ENCODE data around the gene SEC14L2.
A peak's percentile ranks its signal among the peaks of the same experiment; 100 is the strongest.

DNA sequence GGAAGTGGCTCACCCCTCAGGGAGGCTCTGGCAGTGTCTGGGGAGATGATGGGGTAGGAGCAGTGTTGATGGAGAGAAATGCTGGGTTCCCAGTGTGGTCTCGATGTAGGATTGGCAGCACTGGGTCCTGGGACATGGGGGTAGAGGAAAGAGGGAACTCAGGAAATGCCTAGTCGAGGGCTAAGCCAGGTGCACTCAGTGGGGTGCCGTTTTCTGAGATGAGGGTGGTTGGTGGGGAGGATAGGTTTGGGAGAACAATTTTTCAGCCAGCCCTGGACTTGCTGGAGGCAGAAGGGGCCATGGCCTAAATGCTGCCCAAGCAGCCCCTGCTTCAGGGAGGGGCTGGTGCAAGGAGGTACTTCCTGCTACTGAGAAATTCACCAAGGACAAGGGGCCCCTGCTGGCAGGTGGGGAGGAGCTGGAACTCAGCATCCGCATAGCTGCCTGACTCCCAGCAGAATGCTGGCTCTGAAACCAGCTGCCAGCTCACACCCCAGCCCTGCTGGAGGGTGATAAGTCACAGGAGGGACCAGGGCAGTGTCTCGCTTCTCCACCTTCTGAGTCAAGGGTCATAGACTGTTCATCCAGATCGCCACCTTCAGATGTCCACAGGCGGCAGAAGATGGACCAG, 34.1 kb upstream of the SEC14L2 start:
- TF ChIP-seq KDM1A (IDR thresholded peaks at IDR 0.05; ENCODE audit: borderline replicate concordance, low read length), result no peak
- no peak for TF ChIP-seq TAF1 (IDR thresholded peaks at IDR 0.05; ENCODE audit: low read depth, low read length)
- no peak for TF ChIP-seq SUZ12 (IDR thresholded peaks at IDR 0.05; ENCODE audit: low read length)
- no peak for TF ChIP-seq NRF1 (IDR thresholded peaks at IDR 0.05; ENCODE audit: low read depth, low read length)
- no peak for TF ChIP-seq ZNF274 (IDR thresholded peaks at IDR 0.05; ENCODE audit: borderline replicate concordance, extremely low read depth, low read length)
- TF ChIP-seq, protein P1, sequence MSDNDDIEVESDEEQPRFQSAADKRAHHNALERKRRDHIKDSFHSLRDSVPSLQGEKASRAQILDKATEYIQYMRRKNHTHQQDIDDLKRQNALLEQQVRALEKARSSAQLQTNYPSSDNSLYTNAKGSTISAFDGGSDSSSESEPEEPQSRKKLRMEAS (IDR thresholded peaks at IDR 0.05), result no peak
- TF ChIP-seq, protein P2, sequence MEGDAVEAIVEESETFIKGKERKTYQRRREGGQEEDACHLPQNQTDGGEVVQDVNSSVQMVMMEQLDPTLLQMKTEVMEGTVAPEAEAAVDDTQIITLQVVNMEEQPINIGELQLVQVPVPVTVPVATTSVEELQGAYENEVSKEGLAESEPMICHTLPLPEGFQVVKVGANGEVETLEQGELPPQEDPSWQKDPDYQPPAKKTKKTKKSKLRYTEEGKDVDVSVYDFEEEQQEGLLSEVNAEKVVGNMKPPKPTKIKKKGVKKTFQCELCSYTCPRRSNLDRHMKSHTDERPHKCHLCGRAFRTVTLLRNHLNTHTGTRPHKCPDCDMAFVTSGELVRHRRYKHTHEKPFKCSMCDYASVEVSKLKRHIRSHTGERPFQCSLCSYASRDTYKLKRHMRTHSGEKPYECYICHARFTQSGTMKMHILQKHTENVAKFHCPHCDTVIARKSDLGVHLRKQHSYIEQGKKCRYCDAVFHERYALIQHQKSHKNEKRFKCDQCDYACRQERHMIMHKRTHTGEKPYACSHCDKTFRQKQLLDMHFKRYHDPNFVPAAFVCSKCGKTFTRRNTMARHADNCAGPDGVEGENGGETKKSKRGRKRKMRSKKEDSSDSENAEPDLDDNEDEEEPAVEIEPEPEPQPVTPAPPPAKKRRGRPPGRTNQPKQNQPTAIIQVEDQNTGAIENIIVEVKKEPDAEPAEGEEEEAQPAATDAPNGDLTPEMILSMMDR (IDR thresholded peaks at IDR 0.05; ENCODE audit: control extremely low read depth in 1 of 3, insufficient read depth in 1 of 3, low read depth in 1 of 3, low read length in 3 of 3), result no peak
- no peak for TF ChIP-seq EP300 (IDR thresholded peaks at IDR 0.05; ENCODE audit: borderline replicate concordance in 1 of 2, low read depth in 2 of 2, low read length in 2 of 2)
- TF ChIP-seq MAFK (IDR thresholded peaks at IDR 0.05; ENCODE audit: low read depth, low read length), result no peak
- no peak for TF ChIP-seq BACH1 (IDR thresholded peaks at IDR 0.05; ENCODE audit: low read length)
- TF ChIP-seq POLR2A (IDR thresholded peaks at IDR 0.05; ENCODE audit: control extremely low read depth in 1 of 2, low read depth in 2 of 2, low read length in 2 of 2), result 0 out of 3 replicates have a peak, but pooled peaks of 1 of the 2 experiments have one; percentile 23
- TF ChIP-seq CBX8 (IDR thresholded peaks at IDR 0.05; ENCODE audit: borderline replicate concordance, low read depth, low read length), result no peak
- TF ChIP-seq, protein P3, sequence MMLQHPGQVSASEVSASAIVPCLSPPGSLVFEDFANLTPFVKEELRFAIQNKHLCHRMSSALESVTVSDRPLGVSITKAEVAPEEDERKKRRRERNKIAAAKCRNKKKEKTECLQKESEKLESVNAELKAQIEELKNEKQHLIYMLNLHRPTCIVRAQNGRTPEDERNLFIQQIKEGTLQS (IDR thresholded peaks at IDR 0.05; ENCODE audit: insufficient read depth, low read depth, low read length), result no peak
